Neural progenitor cell (in vitro differentiated cells): ENCODE results near the gene MPZL1. TPM values are rescaled to one million over a fixed set of nuclear protein-coding genes. Genes with fewer than 3 reads are reported as not detected.

Experiments used
- DNase-seq: peaks from one replicate; pipeline ENCODE4 v3.0.0-alpha.2; 2016; ENCODE audit warnings: low spot score
- H2AFZ ChIP-seq: fragments of 200-600 bp; sonication (generic); replicated peaks from 2 replicates; pipeline ENCODE4 v1.6.1; 2016; ENCODE audit warnings: antibody characterized with exemption
- H3F3A ChIP-seq: fragments of 200-600 bp; sonication (generic); 2 replicates; pipeline ENCODE4 v1.6.1; 2016; ENCODE audit warnings: antibody characterized with exemption, low read depth
- H3K27ac ChIP-seq: fragments of 200-600 bp; sonication (generic); 2 replicates; pipeline ENCODE4 v1.5.1; 2016; ENCODE audit warnings: mild to moderate bottlenecking
- H3K27me3 ChIP-seq: fragments of 200-600 bp; sonication (generic); 2 replicates; pipeline ENCODE4 v1.6.1; 2016; ENCODE audit warnings: mild to moderate bottlenecking, moderate library complexity
- H3K36me3 ChIP-seq: fragments of 200-600 bp; sonication (generic); 2 replicates; pipeline ENCODE4 v1.5.1; 2016
- H3K4me1 ChIP-seq: fragments of 200-600 bp; sonication (generic); 2 replicates; pipeline ENCODE4 v1.6.1; 2016; ENCODE audit warnings: mixed run types
- H3K4me2 ChIP-seq: fragments of 200-600 bp; sonication (generic); 2 replicates; pipeline ENCODE4 v1.6.1; 2016
- H3K4me3 ChIP-seq: fragments of 200-600 bp; sonication (generic); 2 replicates; pipeline ENCODE4 v1.5.1; 2016
- H3K79me2 ChIP-seq: fragments of 200-600 bp; sonication (generic); 2 replicates; pipeline ENCODE4 v1.6.1; 2016; ENCODE audit warnings: low read depth
- H3K9ac ChIP-seq: fragments of 200-600 bp; sonication (generic); 2 replicates; pipeline ENCODE4 v1.6.1; 2016
- H3K9me3 ChIP-seq: fragments of 200-600 bp; sonication (generic); 2 replicates; pipeline ENCODE4 v1.5.1; 2016; ENCODE audit warnings: low read depth
- H4K20me1 ChIP-seq: fragments of 200-600 bp; sonication (generic); 2 replicates; pipeline ENCODE4 v1.6.1; 2016; ENCODE audit warnings: low read depth
- H3K27ac Mint-ChIP-seq: 3 replicates; pipeline ENCODE4 v1.8.0; 2021; ENCODE audit warnings: mixed read lengths
- H3K27me3 Mint-ChIP-seq: 2 replicates; pipeline ENCODE4 v1.8.0; 2022; ENCODE audit warnings: low read depth, mild to moderate bottlenecking, inconsistent platforms, moderate library complexity, mixed read lengths; ENCODE audit not compliant: insufficient read depth
- H3K36me3 Mint-ChIP-seq: 3 replicates; pipeline ENCODE4 v1.8.0; 2021; ENCODE audit warnings: mixed read lengths
- H3K4me1 Mint-ChIP-seq: 3 replicates; pipeline ENCODE4 v1.8.0; 2021; ENCODE audit warnings: mixed read lengths
- H3K4me3 Mint-ChIP-seq: 3 replicates; pipeline ENCODE4 v1.8.0; 2021; ENCODE audit warnings: mild to moderate bottlenecking, moderate library complexity, mixed read lengths
- H3K9me3 Mint-ChIP-seq: 3 replicates; pipeline ENCODE4 v1.8.0; 2020; ENCODE audit warnings: mixed read lengths
- EZH2 ChIP-seq: fragments of 200-600 bp; sonication (generic); IDR thresholded peaks from 2 replicates; pipeline ENCODE4 v1.6.1; 2017; ENCODE audit warnings: antibody characterized with exemption, mild to moderate bottlenecking, moderate library complexity
- EZH2phosphoT487 ChIP-seq: fragments of 200-600 bp; sonication (generic); IDR thresholded peaks from 2 replicates; pipeline ENCODE4 v1.6.1; 2017; ENCODE audit warnings: antibody characterized with exemption
- total RNA-seq: library from RNA; depleted of rRNA; stranded (reverse); fragments of >200 nt; gene quantifications from 2 replicates; pipeline ENCODE4 v1.2.3, GENCODE V29; 2015; ENCODE audit warnings: low replicate concordance
- TF ChIP-seq, protein P1 (sequence below): fragments of 200-600 bp; sonication (generic); IDR thresholded peaks from 2 replicates; pipeline ENCODE4 v1.5.1; 2017; ENCODE audit warnings: antibody characterized with exemption, mild to moderate bottlenecking

The MPZL1 gene
- total RNA-seq, 1 donor from 2014 or later: 125 TPM

DNA sequence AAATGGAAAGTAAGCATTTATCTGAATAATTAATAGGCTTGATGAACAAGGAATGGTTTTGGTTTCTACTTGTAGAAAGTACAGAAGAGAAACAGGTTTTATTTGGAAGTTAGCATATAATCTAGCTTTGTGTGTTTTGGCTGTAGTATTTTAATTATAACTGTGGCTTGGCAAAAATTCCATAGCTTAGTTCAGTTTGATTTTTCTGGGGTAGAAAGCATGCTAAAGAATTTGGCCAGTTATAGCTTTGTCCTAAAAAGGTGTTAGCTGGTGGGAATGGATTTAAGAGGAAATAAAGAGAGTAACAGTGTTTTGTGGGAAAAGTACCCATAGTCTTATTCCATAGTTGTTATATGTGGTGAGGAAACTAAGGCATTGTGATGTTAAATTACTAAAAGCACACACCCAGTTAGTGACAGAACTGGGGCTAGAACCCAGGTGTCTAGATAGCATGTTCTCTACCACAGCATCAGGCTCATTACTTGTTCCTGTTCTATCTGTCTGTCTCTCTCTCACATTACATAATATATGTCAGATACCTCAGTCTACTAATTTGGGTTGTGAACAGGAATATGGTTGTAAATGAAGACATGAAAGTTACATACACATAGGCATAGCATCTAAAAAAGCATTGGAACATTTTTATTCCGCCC, 55.0 kb downstream of the MPZL1 start:
- peaks cover 10% of the 10 kb centered on the region for H3K9me3 Mint-ChIP-seq
- Histone ChIP-seq H3F3A (no peaks in the 10 kb centered on the region), H3K4me3 (no peak overlapping the region), H3K36me3 (peaks cover 13% of the 10 kb centered on the region), H3K27ac (no peak overlapping the region), H4K20me1 (no peaks in the 10 kb centered on the region), H3K9me3 (no peaks in the 10 kb centered on the region), H3K9ac (no peak overlapping the region), H3K27me3 (no peaks in the 10 kb centered on the region), H2AFZ (no peak overlapping the region), H3K4me1 (no peaks in the 10 kb centered on the region), H3K4me2 (no peak overlapping the region), H3K79me2 (no peaks in the 10 kb centered on the region)
- no peaks in the 10 kb centered on the region for H3K27me3 Mint-ChIP-seq
- no peak overlapping the region for H3K4me3 Mint-ChIP-seq
- TF ChIP-seq, protein P1, sequence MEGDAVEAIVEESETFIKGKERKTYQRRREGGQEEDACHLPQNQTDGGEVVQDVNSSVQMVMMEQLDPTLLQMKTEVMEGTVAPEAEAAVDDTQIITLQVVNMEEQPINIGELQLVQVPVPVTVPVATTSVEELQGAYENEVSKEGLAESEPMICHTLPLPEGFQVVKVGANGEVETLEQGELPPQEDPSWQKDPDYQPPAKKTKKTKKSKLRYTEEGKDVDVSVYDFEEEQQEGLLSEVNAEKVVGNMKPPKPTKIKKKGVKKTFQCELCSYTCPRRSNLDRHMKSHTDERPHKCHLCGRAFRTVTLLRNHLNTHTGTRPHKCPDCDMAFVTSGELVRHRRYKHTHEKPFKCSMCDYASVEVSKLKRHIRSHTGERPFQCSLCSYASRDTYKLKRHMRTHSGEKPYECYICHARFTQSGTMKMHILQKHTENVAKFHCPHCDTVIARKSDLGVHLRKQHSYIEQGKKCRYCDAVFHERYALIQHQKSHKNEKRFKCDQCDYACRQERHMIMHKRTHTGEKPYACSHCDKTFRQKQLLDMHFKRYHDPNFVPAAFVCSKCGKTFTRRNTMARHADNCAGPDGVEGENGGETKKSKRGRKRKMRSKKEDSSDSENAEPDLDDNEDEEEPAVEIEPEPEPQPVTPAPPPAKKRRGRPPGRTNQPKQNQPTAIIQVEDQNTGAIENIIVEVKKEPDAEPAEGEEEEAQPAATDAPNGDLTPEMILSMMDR: no peak
- no peak for TF ChIP-seq EZH2phosphoT487
- no peak for TF ChIP-seq EZH2
- no peak overlapping the region for H3K27ac Mint-ChIP-seq
- H3K36me3 Mint-ChIP-seq: peaks cover 61% of the 10 kb centered on the region
- no peak for DNase-seq
- H3K4me1 Mint-ChIP-seq: no peaks in the 10 kb centered on the region

DNA sequence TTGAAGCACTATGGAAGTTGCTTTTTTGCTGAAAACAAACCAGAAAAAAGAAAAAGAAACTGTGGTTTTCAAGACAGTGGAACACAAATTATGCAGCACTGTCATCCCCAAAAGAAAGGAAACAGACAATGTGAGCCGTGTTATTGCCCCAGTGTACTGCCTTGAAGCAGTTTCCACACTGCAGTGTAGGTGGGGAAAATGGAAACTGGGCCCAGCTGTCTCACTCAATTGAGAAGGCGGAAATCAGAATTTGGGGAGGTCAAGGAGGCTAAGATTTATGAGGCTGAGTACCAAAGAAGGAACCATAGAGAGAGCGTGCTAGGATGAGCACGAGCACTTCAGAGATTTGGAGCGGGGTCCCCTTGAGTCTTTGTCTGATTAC, 55.5 kb downstream of the MPZL1 start:
- Histone ChIP-seq H3K4me1 (no peaks in the 10 kb centered on the region), H3K36me3 (peaks cover 13% of the 10 kb centered on the region), H3K9ac (no peak overlapping the region), H3K79me2 (no peaks in the 10 kb centered on the region), H3K27ac (no peak overlapping the region), H2AFZ (no peak overlapping the region), H3K4me3 (no peak overlapping the region), H3F3A (no peaks in the 10 kb centered on the region), H4K20me1 (no peaks in the 10 kb centered on the region), H3K9me3 (no peaks in the 10 kb centered on the region), H3K4me2 (no peak overlapping the region), H3K27me3 (no peaks in the 10 kb centered on the region)
- no peak for DNase-seq
- H3K4me3 Mint-ChIP-seq: no peak overlapping the region
- H3K9me3 Mint-ChIP-seq: peaks cover 13% of the 10 kb centered on the region
- TF ChIP-seq EZH2phosphoT487: no peak
- no peak for TF ChIP-seq EZH2
- TF ChIP-seq, protein P1: no peak
- peaks cover 59% of the 10 kb centered on the region for H3K36me3 Mint-ChIP-seq
- no peaks in the 10 kb centered on the region for H3K27me3 Mint-ChIP-seq
- no peaks in the 10 kb centered on the region for H3K4me1 Mint-ChIP-seq
- no peak overlapping the region for H3K27ac Mint-ChIP-seq

DNA sequence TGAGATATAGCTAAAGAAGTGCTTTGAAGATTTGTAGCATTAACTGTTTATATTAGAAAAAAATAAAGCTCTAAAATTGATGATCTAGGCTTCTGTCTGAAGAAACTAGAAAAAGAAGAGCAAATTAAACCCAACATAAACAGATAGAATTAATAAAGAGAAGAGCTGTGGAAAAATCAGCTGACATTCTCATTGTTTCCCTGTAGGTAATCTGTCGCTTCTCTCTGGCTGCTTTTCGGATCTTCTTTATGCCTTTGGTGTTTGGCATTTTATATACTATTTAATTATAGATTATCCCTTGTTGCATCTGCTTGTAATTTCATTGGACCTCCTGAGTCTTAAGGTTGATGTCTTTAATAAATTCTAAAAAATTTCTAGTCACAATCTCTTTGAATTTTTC, 59.8 kb downstream of the MPZL1 start:
- Histone ChIP-seq H3K4me1 (no peaks in the 10 kb centered on the region), H4K20me1 (no peaks in the 10 kb centered on the region), H3K9ac (no peak overlapping the region), H3K4me3 (no peak overlapping the region), H3K27me3 (no peaks in the 10 kb centered on the region), H2AFZ (no peak overlapping the region), H3K36me3 (peaks cover 13% of the 10 kb centered on the region), H3K27ac (no peak overlapping the region), H3K9me3 (no peaks in the 10 kb centered on the region), H3K79me2 (no peaks in the 10 kb centered on the region), H3K4me2 (no peak overlapping the region), H3F3A (no peaks in the 10 kb centered on the region)
- peaks cover 13% of the 10 kb centered on the region for H3K9me3 Mint-ChIP-seq
- TF ChIP-seq EZH2 (no peak), EZH2phosphoT487 (no peak)
- TF ChIP-seq, protein P1: no peak
- DNase-seq: no peak
- H3K4me3 Mint-ChIP-seq: no peak overlapping the region
- H3K27ac Mint-ChIP-seq: no peak overlapping the region
- no peaks in the 10 kb centered on the region for H3K4me1 Mint-ChIP-seq
- H3K36me3 Mint-ChIP-seq: peaks cover 60% of the 10 kb centered on the region
- H3K27me3 Mint-ChIP-seq: no peaks in the 10 kb centered on the region
